Ishikawa (cell line): ENCODE results near the gene BHLHA15.

ENCODE experiments used
- REST ChIP-seq: IDR thresholded peaks from 2 replicates; pipeline ENCODE4 v1.6.1; 2012; ENCODE audit warnings: low read depth, mild to moderate bottlenecking
- TAF1 ChIP-seq: IDR thresholded peaks from 2 replicates; pipeline ENCODE4 v1.6.1; 2012; ENCODE audit warnings: low read depth, mild to moderate bottlenecking

- TF ChIP-seq TAF1: no peak
- no peak for TF ChIP-seq REST
Measured at GRCh38 chr7:98166668-98166970, 44.6 kb upstream of the BHLHA15 start.
